ENCODE data around the gene CNRIP1.
"Not testable (repeated sequence)": the region's sequence is repeated elsewhere in the genome, so short reads cannot be mapped to it uniquely, and the experiment has no call there.

CNRIP1 gene

GRCh38 chr2:68357605-68358337 is 38.0 kb upstream of the CNRIP1 start:
- no peaks in the 10 kb centered on the region for H3K36me3 ChIP-seq (ENCODE audit: control insufficient read depth, insufficient read depth, low read length)
- H3K27me3 ChIP-seq (ENCODE audit: control insufficient read depth, insufficient read depth, low read length) = peaks cover 6% of the 10 kb centered on the region; the same call in 1 of the 2 replicates
- no peak overlapping the region for H3K9ac ChIP-seq (ENCODE audit: low read length)
- H3K4me1 ChIP-seq (ENCODE audit: control insufficient read depth, insufficient read depth, low read length) = no peaks in the 10 kb centered on the region
- H3K9me3 ChIP-seq (ENCODE audit: control insufficient read depth, insufficient read depth, low read depth, low read length) = no peaks in the 10 kb centered on the region
- H3K27ac ChIP-seq (ENCODE audit: low read depth, low read length) = no peak overlapping the region
- no peak overlapping the region for H3K4me3 ChIP-seq (ENCODE audit: low read depth, low read length)

- Histone ChIP-seq H3K9me3 (ENCODE audit: control insufficient read depth, insufficient read depth, low read depth, low read length) (no peaks in the 10 kb centered on the region), H3K9ac (ENCODE audit: low read length) (no peak overlapping the region), H3K36me3 (ENCODE audit: control insufficient read depth, insufficient read depth, low read length) (no peaks in the 10 kb centered on the region), H3K27ac (ENCODE audit: low read depth, low read length) (no peak overlapping the region), H3K27me3 (ENCODE audit: control insufficient read depth, insufficient read depth, low read length) (no peaks in the 10 kb centered on the region), H3K4me3 (ENCODE audit: low read depth, low read length) (no peak overlapping the region), H3K4me1 (ENCODE audit: control insufficient read depth, insufficient read depth, low read length) (no peaks in the 10 kb centered on the region)
These were observed 37.0 kb upstream of the CNRIP1 start for GRCh38 chr2:68356599-68357239.

DNA sequence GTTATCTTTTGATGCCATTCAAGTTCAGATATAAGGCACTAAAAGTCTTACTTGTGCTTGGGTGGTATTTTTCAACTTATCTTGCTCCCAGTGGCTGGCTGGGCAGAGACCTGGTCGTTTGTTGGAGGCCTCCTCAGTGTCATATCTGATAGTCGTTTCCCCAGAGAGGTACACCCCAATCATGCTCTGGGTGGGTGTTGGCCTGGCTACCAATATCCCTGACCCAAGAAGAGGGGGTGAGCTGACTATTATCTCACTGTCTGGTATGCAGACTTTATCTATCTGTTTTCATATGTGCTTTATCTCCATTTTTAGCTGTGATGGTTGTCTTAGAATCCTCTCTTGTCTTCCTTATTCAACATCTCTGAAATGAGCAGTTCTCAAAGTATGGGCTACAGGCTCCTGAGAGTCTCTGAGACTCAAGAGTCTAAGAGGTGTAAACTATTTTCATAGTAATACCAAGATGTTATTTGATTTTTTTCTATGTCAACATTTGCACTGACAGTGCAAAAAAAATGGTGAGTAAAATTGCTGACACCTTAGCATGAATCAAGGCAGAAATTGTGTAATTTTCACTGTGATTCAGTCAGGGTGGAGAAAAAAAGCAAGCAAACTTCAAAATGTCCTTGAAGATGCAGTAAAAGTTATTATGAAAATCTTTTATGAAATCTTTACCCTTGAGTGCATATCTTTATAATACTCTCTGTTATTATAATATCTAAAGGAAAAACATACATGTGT is 33.1 kb upstream of the CNRIP1 start:
- no peak overlapping the region for H3K9ac ChIP-seq (ENCODE audit: low read length)
- H3K36me3 ChIP-seq (ENCODE audit: control insufficient read depth, insufficient read depth, low read length) = no peaks in the 10 kb centered on the region
- H3K27ac ChIP-seq (ENCODE audit: low read depth, low read length) = no peak overlapping the region
- no peak overlapping the region for H3K4me3 ChIP-seq (ENCODE audit: low read depth, low read length)
- H3K27me3 ChIP-seq (ENCODE audit: control insufficient read depth, insufficient read depth, low read length) = no peaks in the 10 kb centered on the region
- H3K4me1 ChIP-seq (ENCODE audit: control insufficient read depth, insufficient read depth, low read length) = no peaks in the 10 kb centered on the region
- H3K9me3 ChIP-seq (ENCODE audit: control insufficient read depth, insufficient read depth, low read depth, low read length) = no peaks in the 10 kb centered on the region

DNA sequence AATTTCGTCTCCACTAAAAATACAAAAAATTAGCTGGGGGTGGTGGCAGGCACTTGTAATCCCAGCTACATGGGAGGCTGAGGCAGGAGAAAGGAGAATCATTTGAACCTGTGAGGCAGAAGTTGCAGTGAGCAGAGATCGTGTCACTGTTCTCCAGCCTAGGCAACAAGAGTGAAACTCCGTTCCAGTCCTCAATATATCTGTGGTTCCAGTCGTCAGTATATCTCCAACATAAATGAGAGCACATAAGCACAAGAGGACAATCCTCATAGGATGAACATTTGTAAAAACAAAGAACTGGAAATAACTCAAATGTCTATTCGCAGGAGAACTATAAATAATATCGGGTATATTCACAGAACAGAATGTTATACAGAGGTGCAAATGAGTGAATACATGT is 32.2 kb upstream of the CNRIP1 start:
- H3K9ac ChIP-seq (ENCODE audit: low read length) = no peak overlapping the region
- H3K27ac ChIP-seq (ENCODE audit: low read depth, low read length) = no peak overlapping the region
- H3K4me1 ChIP-seq (ENCODE audit: control insufficient read depth, insufficient read depth, low read length) = no peaks in the 10 kb centered on the region
- no peaks in the 10 kb centered on the region for H3K9me3 ChIP-seq (ENCODE audit: control insufficient read depth, insufficient read depth, low read depth, low read length)
- no peaks in the 10 kb centered on the region for H3K27me3 ChIP-seq (ENCODE audit: control insufficient read depth, insufficient read depth, low read length)
- no peaks in the 10 kb centered on the region for H3K36me3 ChIP-seq (ENCODE audit: control insufficient read depth, insufficient read depth, low read length)
- no peak overlapping the region for H3K4me3 ChIP-seq (ENCODE audit: low read depth, low read length)

GRCh38 chr2:68349091-68349490 is 29.3 kb upstream of the CNRIP1 start:
- not testable (repeated sequence) for H3K9me3 ChIP-seq (ENCODE audit: control insufficient read depth, insufficient read depth, low read depth, low read length); H3K27ac ChIP-seq (ENCODE audit: low read depth, low read length); H3K27me3 ChIP-seq (ENCODE audit: control insufficient read depth, insufficient read depth, low read length); H3K4me1 ChIP-seq (ENCODE audit: control insufficient read depth, insufficient read depth, low read length); H3K4me3 ChIP-seq (ENCODE audit: low read depth, low read length); H3K9ac ChIP-seq (ENCODE audit: low read length); H3K36me3 ChIP-seq (ENCODE audit: control insufficient read depth, insufficient read depth, low read length)

DNA sequence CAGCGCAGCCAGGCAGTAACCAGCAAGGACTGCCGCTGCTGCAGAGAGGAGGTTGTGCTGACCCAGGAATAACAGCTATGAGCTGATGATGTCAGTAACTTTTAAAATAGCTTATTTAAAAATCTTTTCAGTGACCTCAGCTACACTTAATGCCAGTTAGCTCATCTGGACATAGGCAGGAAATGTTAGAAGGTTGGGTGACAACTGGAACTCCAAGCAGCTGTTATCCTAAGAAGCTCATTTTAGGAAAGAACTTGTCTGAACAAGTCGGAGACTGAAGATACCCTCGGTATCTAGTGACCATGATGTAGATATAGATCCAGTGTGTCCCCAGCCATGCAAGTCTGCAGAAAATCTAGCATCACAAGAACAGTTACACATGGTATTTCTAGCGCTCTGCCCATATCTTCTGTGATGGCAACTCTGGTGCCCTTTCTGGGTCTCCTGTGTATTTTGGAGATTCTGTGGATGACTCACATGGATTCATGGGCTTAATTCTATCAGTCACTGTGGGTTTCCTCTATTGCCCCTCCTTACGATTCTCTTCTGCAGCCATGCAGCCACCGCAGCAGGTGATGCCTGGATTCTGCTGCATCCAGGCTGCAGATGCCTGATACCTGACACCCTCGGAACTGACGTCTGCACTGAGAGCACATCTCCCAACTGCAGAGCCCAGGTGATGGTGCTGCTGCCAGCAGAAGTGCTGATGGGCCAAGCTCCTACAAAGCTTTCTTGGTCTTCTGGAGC is 25.6 kb upstream of the CNRIP1 start:
- Histone ChIP-seq H3K4me3 (ENCODE audit: low read depth, low read length) (no peak overlapping the region), H3K27me3 (ENCODE audit: control insufficient read depth, insufficient read depth, low read length) (no peaks in the 10 kb centered on the region), H3K27ac (ENCODE audit: low read depth, low read length) (no peak overlapping the region), H3K4me1 (ENCODE audit: control insufficient read depth, insufficient read depth, low read length) (no peaks in the 10 kb centered on the region), H3K9me3 (ENCODE audit: control insufficient read depth, insufficient read depth, low read depth, low read length) (no peaks in the 10 kb centered on the region), H3K36me3 (ENCODE audit: control insufficient read depth, insufficient read depth, low read length) (no peaks in the 10 kb centered on the region), H3K9ac (ENCODE audit: low read length) (no peak overlapping the region)

DNA sequence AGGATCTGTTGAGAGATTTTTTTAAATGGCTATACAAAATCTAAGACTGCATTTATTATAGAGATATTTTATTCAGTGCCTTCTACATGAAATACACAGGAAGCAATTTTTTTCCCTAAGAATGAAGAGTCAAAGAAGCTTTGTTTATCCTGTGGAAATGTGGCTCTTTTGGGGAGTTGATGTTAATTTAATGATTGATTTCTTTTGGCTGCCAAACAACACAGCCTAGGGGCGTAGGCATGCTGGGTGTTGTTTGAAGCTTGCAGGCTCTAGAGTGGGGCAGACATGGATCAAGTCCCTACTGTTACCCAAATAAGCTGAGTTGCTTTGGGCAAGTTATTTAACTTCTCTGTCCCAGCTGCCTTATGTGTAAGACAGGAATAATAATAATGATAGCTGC is 24.3 kb upstream of the CNRIP1 start:
- H3K27me3 ChIP-seq (ENCODE audit: control insufficient read depth, insufficient read depth, low read length) = no peaks in the 10 kb centered on the region
- H3K9me3 ChIP-seq (ENCODE audit: control insufficient read depth, insufficient read depth, low read depth, low read length) = no peaks in the 10 kb centered on the region
- no peaks in the 10 kb centered on the region for H3K36me3 ChIP-seq (ENCODE audit: control insufficient read depth, insufficient read depth, low read length)

GRCh38 chr2:68342470-68342869 is 22.7 kb upstream of the CNRIP1 start:
- Histone ChIP-seq H3K4me1 (ENCODE audit: control insufficient read depth, insufficient read depth, low read length) (no peaks in the 10 kb centered on the region), H3K9ac (ENCODE audit: low read length) (no peak overlapping the region), H3K9me3 (ENCODE audit: control insufficient read depth, insufficient read depth, low read depth, low read length) (no peaks in the 10 kb centered on the region), H3K4me3 (ENCODE audit: low read depth, low read length) (no peak overlapping the region), H3K27ac (ENCODE audit: low read depth, low read length) (no peak overlapping the region), H3K27me3 (ENCODE audit: control insufficient read depth, insufficient read depth, low read length) (no peaks in the 10 kb centered on the region), H3K36me3 (ENCODE audit: control insufficient read depth, insufficient read depth, low read length) (no peaks in the 10 kb centered on the region)

More for the DNA sequence above, 24.3 kb upstream of the CNRIP1 start:
- Histone ChIP-seq H3K9ac (ENCODE audit: low read length) (no peak overlapping the region), H3K4me3 (ENCODE audit: low read depth, low read length) (no peak overlapping the region), H3K27ac (ENCODE audit: low read depth, low read length) (no peak overlapping the region), H3K4me1 (ENCODE audit: control insufficient read depth, insufficient read depth, low read length) (no peaks in the 10 kb centered on the region)

- Histone ChIP-seq H3K27me3 (ENCODE audit: control insufficient read depth, insufficient read depth, low read length) (no peaks in the 10 kb centered on the region), H3K4me3 (ENCODE audit: low read depth, low read length) (no peak overlapping the region), H3K4me1 (ENCODE audit: control insufficient read depth, insufficient read depth, low read length) (no peaks in the 10 kb centered on the region), H3K36me3 (ENCODE audit: control insufficient read depth, insufficient read depth, low read length) (no peaks in the 10 kb centered on the region), H3K9me3 (ENCODE audit: control insufficient read depth, insufficient read depth, low read depth, low read length) (no peaks in the 10 kb centered on the region), H3K9ac (ENCODE audit: low read length) (no peak overlapping the region), H3K27ac (ENCODE audit: low read depth, low read length) (no peak overlapping the region)
These were observed 21.8 kb upstream of the CNRIP1 start for GRCh38 chr2:68341583-68341982.

DNA sequence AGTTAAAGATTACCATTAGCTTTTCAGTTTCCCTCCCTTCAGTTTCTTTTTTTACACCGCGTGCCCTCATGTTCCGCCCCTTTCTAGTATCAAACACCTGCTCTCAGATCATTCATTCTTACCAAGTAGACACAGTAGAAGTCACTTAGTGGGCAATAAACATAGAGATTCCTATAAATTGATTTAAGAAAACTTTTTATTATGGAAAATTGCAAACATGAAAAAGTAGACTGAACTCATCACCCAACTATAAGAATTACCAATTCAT is 21.2 kb upstream of the CNRIP1 start:
- Histone ChIP-seq H3K27ac (ENCODE audit: low read depth, low read length) (no peak overlapping the region), H3K27me3 (ENCODE audit: control insufficient read depth, insufficient read depth, low read length) (no peaks in the 10 kb centered on the region), H3K36me3 (ENCODE audit: control insufficient read depth, insufficient read depth, low read length) (no peaks in the 10 kb centered on the region), H3K4me3 (ENCODE audit: low read depth, low read length) (no peak overlapping the region), H3K9me3 (ENCODE audit: control insufficient read depth, insufficient read depth, low read depth, low read length) (no peaks in the 10 kb centered on the region), H3K4me1 (ENCODE audit: control insufficient read depth, insufficient read depth, low read length) (no peaks in the 10 kb centered on the region), H3K9ac (ENCODE audit: low read length) (no peak overlapping the region)
